Measurements from ENCODE around the gene ADGRF5.

The ADGRF5 gene

DNA sequence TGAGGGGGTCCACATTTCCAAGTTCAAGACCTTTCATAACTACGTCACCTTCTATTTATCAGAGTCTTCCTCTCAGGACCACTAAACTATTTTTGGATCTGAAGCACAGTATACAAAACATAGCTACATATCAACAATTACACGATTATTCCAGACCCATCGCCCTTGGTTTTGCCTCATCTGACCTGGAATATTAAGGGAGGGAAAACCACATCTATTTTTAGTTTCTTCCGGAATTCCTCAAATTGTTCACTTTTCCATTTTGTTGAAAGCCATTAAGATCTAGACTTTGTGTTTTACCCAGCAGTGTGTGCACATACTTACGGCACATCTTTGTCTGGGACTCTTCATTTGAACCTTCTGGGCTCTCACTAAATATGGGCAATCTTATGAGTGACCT is 12.0 kb upstream of the ADGRF5 start:
- Histone ChIP-seq H3K27me3 (no peaks in the 10 kb centered on the region), H4K20me1 (no peaks in the 10 kb centered on the region), H3K4me2 (no peak overlapping the region), H3K4me1 (no peaks in the 10 kb centered on the region), H3K9me3 (replicated peaks in 1 of 11) (no peaks in the 10 kb centered on the region), H3K27ac (no peak overlapping the region), H3K4me3 (no peak overlapping the region), H3K36me3 (no peaks in the 10 kb centered on the region), H3K9ac (no peak overlapping the region)
- TF ChIP-seq Cebpa-rat (IDR thresholded peaks at IDR 0.05), result no peak

DNA sequence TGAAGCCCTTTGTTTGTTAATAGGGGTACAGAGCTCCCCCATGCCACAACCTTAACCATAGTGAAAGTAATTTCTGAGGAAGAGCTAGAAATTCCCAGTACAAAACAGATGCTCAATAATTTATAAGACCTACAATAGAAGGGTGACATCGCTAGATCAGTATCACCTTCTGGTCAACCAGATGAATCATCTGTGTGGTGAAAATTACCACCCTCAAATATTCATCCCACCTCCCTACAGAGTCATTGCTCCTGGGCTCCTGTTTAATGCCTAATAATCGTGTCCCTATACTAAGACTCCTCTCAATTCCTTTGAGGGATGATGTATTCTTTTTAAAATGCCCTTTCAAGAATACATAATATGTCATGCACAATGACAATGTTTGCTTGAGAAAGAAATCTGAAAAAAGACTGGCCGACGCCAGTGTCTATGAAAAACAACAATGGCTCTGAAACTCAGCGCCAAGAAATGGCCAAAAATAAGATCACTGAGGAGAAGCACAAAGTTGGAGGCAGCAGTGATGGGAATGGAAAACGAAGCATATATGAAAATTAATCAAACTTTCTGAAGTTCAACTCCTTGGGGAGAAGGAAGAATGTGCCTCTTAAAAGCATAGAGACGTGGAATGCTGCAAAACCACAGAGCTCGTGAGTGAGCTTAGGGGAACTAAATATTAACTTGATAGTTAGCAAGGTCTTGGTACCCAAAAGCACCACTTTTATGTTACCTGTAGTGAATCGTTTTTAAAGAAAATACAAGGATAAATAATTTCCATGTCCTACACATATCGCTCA is 11.0 kb upstream of the ADGRF5 start:
- no peak overlapping the region for H3K4me3 ChIP-seq
- no peak overlapping the region for H3K27ac ChIP-seq
- no peak overlapping the region for H3K4me2 ChIP-seq
- no peak overlapping the region for H3K9ac ChIP-seq
- no peak for TF ChIP-seq Cebpa-rat (IDR thresholded peaks at IDR 0.05)
- no peaks in the 10 kb centered on the region for H3K27me3 ChIP-seq
- H4K20me1 ChIP-seq, result no peaks in the 10 kb centered on the region
- H3K36me3 ChIP-seq, result no peaks in the 10 kb centered on the region
- H3K4me1 ChIP-seq, result no peaks in the 10 kb centered on the region
- no peaks in the 10 kb centered on the region for H3K9me3 ChIP-seq (replicated peaks in 1 of 11)

DNA sequence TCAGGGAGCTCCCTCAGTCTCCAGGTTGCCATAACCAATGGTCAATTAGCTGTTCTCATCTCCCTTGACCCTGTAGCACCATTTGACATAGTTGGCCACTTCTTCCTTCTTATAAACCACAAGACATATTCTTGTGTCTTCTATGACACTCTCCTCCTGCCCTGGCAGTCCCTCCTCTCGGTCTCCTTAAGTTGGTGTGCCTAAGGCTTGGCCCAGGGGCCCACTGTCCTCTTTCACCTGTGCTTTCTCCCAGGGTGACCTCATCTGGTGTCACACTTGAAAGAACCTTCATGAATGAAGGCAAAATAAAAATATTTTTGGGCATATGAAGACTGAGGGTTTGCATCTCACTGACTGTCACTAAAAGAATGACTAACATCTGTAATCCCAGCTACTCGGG is 9.7 kb upstream of the ADGRF5 start:
- H3K36me3 ChIP-seq, result no peaks in the 10 kb centered on the region
- no peaks in the 10 kb centered on the region for H3K9me3 ChIP-seq (replicated peaks in 1 of 11)
- H3K4me3 ChIP-seq, result no peak overlapping the region
- no peaks in the 10 kb centered on the region for H4K20me1 ChIP-seq
- no peak for TF ChIP-seq Cebpa-rat (IDR thresholded peaks at IDR 0.05)
- H3K27ac ChIP-seq, result no peak overlapping the region
- no peaks in the 10 kb centered on the region for H3K27me3 ChIP-seq
- H3K4me2 ChIP-seq, result no peak overlapping the region
- H3K9ac ChIP-seq, result no peak overlapping the region
- no peaks in the 10 kb centered on the region for H3K4me1 ChIP-seq

- Histone ChIP-seq H3K4me2 (no peak overlapping the region), H3K27me3 (no peaks in the 10 kb centered on the region), H3K36me3 (no peaks in the 10 kb centered on the region), H3K4me1 (no peaks in the 10 kb centered on the region), H3K9me3 (replicated peaks in 1 of 11) (no peaks in the 10 kb centered on the region), H4K20me1 (no peaks in the 10 kb centered on the region), H3K9ac (no peak overlapping the region), H3K4me3 (no peak overlapping the region), H3K27ac (no peak overlapping the region)
- TF ChIP-seq Cebpa-rat (IDR thresholded peaks at IDR 0.05), result no peak
Measured at GRCh38 chr6:46930331-46930730, 8.6 kb upstream of the ADGRF5 start.

- H3K27ac ChIP-seq, result no peak overlapping the region
- no peak overlapping the region for H3K4me2 ChIP-seq
- no peak for TF ChIP-seq Cebpa-rat (IDR thresholded peaks at IDR 0.05)
- H3K36me3 ChIP-seq, result no peaks in the 10 kb centered on the region
- H4K20me1 ChIP-seq, result no peaks in the 10 kb centered on the region
- H3K9me3 ChIP-seq (replicated peaks in 1 of 11), result no peaks in the 10 kb centered on the region
- H3K27me3 ChIP-seq, result no peaks in the 10 kb centered on the region
- no peaks in the 10 kb centered on the region for H3K4me1 ChIP-seq
- no peak overlapping the region for H3K9ac ChIP-seq
- H3K4me3 ChIP-seq, result no peak overlapping the region
Measured at GRCh38 chr6:46927066-46927465, 5.3 kb upstream of the ADGRF5 start.

- Histone ChIP-seq H3K4me1 (no peaks in the 10 kb centered on the region), H3K9ac (no peak overlapping the region), H3K36me3 (no peaks in the 10 kb centered on the region), H3K27ac (no peak overlapping the region), H3K9me3 (replicated peaks in 1 of 11) (no peaks in the 10 kb centered on the region), H4K20me1 (no peaks in the 10 kb centered on the region), H3K4me2 (no peak overlapping the region), H3K4me3 (no peak overlapping the region), H3K27me3 (no peaks in the 10 kb centered on the region)
- TF ChIP-seq Cebpa-rat (IDR thresholded peaks at IDR 0.05), result no peak
Measured at GRCh38 chr6:46926481-46926880, 4.7 kb upstream of the ADGRF5 start.

GRCh38 chr6:46925563-46926253 is 4.0 kb upstream of the ADGRF5 start:
- TF ChIP-seq Cebpa-rat (IDR thresholded peaks at IDR 0.05), result no peak
- no peak overlapping the region for H3K4me3 ChIP-seq
- no peak overlapping the region for H3K4me2 ChIP-seq

GRCh38 chr6:46923476-46923875 is 1.7 kb upstream of the ADGRF5 start:
- Histone ChIP-seq H3K4me1 (no peaks in the 10 kb centered on the region), H3K27ac (no peak overlapping the region), H3K36me3 (no peaks in the 10 kb centered on the region), H3K9ac (no peak overlapping the region), H4K20me1 (no peaks in the 10 kb centered on the region), H3K4me2 (no peak overlapping the region), H3K9me3 (replicated peaks in 1 of 11) (no peaks in the 10 kb centered on the region), H3K4me3 (no peak overlapping the region), H3K27me3 (no peaks in the 10 kb centered on the region)
- TF ChIP-seq Cebpa-rat (IDR thresholded peaks at IDR 0.05), result no peak

More at GRCh38 chr6:46925563-46926253, 4.0 kb upstream of the ADGRF5 start:
- no peaks in the 10 kb centered on the region for H3K27me3 ChIP-seq
- no peaks in the 10 kb centered on the region for H3K4me1 ChIP-seq
- H3K9ac ChIP-seq, result no peak overlapping the region
- H3K27ac ChIP-seq, result no peak overlapping the region
- H4K20me1 ChIP-seq, result no peaks in the 10 kb centered on the region
- H3K36me3 ChIP-seq, result no peaks in the 10 kb centered on the region
- no peaks in the 10 kb centered on the region for H3K9me3 ChIP-seq (replicated peaks in 1 of 11)

DNA sequence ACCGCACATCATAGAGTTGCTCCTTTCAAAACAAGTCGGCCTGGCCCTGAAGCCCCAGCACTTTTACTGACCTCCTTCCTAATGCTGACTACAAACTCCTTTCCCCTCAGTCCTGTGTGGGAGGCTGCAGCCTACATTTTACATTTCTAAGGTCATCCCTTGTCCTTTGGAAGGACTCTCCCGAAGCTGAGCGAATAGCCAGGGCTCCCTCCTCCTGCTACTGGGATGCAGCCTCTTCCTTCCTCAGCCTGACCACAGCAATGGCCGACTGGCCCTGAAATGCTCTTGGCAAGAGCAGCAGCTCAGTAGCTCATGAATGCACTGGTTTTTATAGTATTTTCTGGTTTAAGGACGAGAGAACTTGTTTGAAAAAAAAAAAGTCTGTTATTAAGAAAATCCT is 679 bp downstream of the ADGRF5 start:
- Histone ChIP-seq H4K20me1 (no peaks in the 10 kb centered on the region), H3K9ac (no peak overlapping the region), H3K36me3 (no peaks in the 10 kb centered on the region), H3K27me3 (no peaks in the 10 kb centered on the region), H3K4me2 (no peak overlapping the region), H3K27ac (no peak overlapping the region), H3K4me3 (no peak overlapping the region), H3K9me3 (replicated peaks in 1 of 11) (no peaks in the 10 kb centered on the region), H3K4me1 (no peaks in the 10 kb centered on the region)
- no peak for TF ChIP-seq Cebpa-rat (IDR thresholded peaks at IDR 0.05)

GRCh38 chr6:46918806-46919205 is 2.9 kb downstream of the ADGRF5 start:
- TF ChIP-seq Cebpa-rat (IDR thresholded peaks at IDR 0.05), result no peak
- H3K4me2 ChIP-seq, result no peak overlapping the region
- H3K9me3 ChIP-seq (replicated peaks in 1 of 11), result no peaks in the 10 kb centered on the region
- no peak overlapping the region for H3K27ac ChIP-seq
- no peaks in the 10 kb centered on the region for H3K27me3 ChIP-seq
- no peak overlapping the region for H3K4me3 ChIP-seq
- no peak overlapping the region for H3K9ac ChIP-seq
- H3K36me3 ChIP-seq, result no peaks in the 10 kb centered on the region
- no peaks in the 10 kb centered on the region for H4K20me1 ChIP-seq
- no peaks in the 10 kb centered on the region for H3K4me1 ChIP-seq

All from BLaER1 treated with 17β-estradiol and CSF1 and Interleukin-3, amounts not matched to agents 10 nM and 100 nM (cell line).